BE2C (cell line): ENCODE results near the gene LDAH.

Experiments
- DNase-seq: peaks from one replicate; pipeline ENCODE4 v3.0.0-alpha.2; 2020
- H3K27me3 ChIP-seq: fragments of 250-450 bp; sonication (Bioruptor Pico); 2 replicates; pipeline ENCODE4 v1.5.1; 2020; ENCODE audit warnings: mild to moderate bottlenecking
- H3K36me3 ChIP-seq: fragments of 250-450 bp; sonication (Bioruptor Pico); 2 replicates; pipeline ENCODE4 v1.5.1; 2020; ENCODE audit warnings: mild to moderate bottlenecking
- H3K4me1 ChIP-seq: fragments of 250-450 bp; sonication (Bioruptor Pico); 2 replicates; pipeline ENCODE4 v1.5.1; 2020
- H3K4me3 ChIP-seq: 2 replicates; pipeline ENCODE4 v1.5.1; 2011; ENCODE audit warnings: low read depth, low read length
- H3K9me3 ChIP-seq: fragments of 250-450 bp; sonication (Bioruptor Pico); 2 replicates; pipeline ENCODE4 v1.5.1; 2020
- TF ChIP-seq, protein P1 (sequence below): IDR thresholded peaks from 2 replicates; pipeline ENCODE4 v1.5.1; 2012; ENCODE audit warnings: mild to moderate bottlenecking, low read depth, low read length

The LDAH gene

DNA sequence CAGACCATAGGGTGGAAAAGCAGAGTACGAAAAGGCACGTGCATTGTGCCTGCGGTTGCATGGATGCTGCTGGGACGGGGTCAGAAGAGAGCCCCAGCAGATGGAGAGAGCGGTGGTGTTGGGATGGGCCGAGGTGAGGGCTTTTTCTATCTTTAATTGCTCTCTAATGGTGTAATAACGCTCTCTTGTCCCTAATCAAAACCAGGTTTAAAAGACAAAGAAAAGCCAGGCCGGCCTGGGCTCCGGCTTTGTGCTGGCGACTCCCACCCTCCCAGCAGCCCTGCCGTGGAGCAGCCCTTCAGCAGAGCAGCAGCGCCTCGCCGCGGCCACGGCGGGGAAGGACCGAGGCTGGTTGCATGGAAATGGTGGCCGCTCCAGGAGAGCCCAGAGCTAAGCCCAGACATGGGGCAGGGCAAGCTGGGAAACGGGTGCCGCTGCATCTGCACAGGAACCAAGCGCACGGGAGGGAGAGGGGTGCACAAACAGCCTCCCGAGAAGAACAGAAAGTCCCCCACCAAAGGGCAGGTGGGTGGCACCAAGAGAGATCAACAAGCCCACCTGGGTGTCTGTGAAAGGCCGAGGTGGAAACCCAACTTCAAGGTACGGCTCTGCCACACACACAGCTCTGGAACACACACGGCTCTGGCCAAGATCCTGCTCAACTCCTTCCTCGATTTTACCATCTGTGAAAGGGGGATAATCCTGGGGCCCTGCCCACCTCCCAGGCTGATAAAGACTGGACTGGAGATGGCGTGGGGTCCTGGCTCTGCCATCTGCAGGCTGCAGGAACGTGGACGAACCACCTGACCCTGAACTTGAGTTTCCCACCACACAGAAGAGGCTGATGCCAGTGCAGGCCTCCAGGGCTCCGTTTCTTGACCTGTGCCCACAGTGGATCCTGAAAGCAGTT is 187.0 kb downstream of the LDAH start:
- Histone ChIP-seq H3K9me3 (no peaks in the 10 kb centered on the region), H3K4me1 (peaks cover 11% of the 10 kb centered on the region), H3K27me3 (no peaks in the 10 kb centered on the region), H3K36me3 (no peaks in the 10 kb centered on the region), H3K4me3 (no peak overlapping the region; the same call in 1 of the 2 replicates)
- DNase-seq, result peak; percentile 94
- TF ChIP-seq, protein P1, sequence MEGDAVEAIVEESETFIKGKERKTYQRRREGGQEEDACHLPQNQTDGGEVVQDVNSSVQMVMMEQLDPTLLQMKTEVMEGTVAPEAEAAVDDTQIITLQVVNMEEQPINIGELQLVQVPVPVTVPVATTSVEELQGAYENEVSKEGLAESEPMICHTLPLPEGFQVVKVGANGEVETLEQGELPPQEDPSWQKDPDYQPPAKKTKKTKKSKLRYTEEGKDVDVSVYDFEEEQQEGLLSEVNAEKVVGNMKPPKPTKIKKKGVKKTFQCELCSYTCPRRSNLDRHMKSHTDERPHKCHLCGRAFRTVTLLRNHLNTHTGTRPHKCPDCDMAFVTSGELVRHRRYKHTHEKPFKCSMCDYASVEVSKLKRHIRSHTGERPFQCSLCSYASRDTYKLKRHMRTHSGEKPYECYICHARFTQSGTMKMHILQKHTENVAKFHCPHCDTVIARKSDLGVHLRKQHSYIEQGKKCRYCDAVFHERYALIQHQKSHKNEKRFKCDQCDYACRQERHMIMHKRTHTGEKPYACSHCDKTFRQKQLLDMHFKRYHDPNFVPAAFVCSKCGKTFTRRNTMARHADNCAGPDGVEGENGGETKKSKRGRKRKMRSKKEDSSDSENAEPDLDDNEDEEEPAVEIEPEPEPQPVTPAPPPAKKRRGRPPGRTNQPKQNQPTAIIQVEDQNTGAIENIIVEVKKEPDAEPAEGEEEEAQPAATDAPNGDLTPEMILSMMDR, result peak; percentile 91

DNA sequence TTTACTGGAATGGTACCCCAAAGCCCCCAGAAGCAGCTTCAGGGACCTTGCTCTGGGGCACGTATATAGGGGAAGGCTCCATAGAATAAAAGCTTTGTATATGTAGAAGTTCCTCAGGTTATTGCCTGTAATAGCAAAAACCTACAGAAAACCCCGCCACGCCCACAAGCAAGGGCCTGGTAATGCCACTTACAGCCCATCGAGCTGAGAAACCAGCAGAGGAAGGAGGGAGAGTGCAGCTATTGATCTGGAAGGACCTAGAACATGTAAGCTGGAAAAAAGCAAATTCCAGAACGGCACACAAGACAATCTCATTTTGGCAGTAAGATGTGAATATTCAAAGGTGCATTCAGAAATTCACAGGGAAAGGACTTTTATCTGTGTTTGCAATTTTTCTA is 187.8 kb downstream of the LDAH start:
- TF ChIP-seq, protein P1, result no peak
- H3K36me3 ChIP-seq, result no peaks in the 10 kb centered on the region
- H3K4me1 ChIP-seq, result peaks cover 11% of the 10 kb centered on the region
- no peaks in the 10 kb centered on the region for H3K27me3 ChIP-seq
- peak; percentile 33 for DNase-seq
- H3K4me3 ChIP-seq, result no peak overlapping the region
- H3K9me3 ChIP-seq, result no peaks in the 10 kb centered on the region

DNA sequence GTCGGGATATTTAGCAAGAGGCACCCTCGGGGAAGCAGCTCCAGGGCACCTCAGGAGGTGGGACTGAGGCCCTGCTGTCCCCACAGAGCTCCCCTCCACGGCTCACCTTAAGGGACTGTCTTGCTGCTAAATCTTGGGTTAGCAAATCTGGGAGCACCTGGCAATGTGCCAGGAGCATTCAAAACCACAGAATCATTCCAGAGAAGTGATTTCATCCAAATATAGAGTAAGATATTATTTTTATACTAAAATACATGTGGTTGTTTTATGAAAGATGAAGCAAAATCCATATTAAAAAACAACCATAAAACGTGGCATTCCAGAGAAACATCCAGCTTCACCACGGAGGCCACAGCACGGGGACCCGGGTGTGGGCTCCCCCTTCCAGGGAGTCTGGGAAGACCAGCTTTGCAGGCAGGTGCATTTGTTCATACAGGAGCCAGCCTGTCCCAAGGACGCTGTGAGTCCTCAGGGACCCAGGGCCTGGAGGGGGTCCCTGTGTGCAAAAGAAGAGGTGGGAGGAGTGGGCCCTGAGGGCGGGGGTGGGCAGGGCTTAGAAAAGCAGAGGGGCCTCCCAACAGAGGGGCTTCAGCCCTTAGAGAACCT is 188.3 kb downstream of the LDAH start:
- H3K4me3 ChIP-seq, result no peak overlapping the region
- no peaks in the 10 kb centered on the region for H3K9me3 ChIP-seq
- peaks cover 14% of the 10 kb centered on the region for H3K4me1 ChIP-seq
- no peaks in the 10 kb centered on the region for H3K27me3 ChIP-seq
- TF ChIP-seq, protein P1, result no peak
- H3K36me3 ChIP-seq, result no peaks in the 10 kb centered on the region
- no peak for DNase-seq
